Measurements from ENCODE around the gene CDKAL1. TPM values are rescaled to one million over a fixed set of nuclear protein-coding genes. Genes with fewer than 3 reads are reported as not detected.

CDKAL1 gene
- total and polyA plus RNA-seq, 2 of the 8 experiments (the other 6 are each of a cell fraction or from before 2014, with no cell fraction given): 8.4 to 24.6 TPM

- POLR2A ChIA-PET (ENCODE audit: partially characterized antibody): interaction anchor here (0.6 kb wide), 1 partner anchor 252 kb away, joined by 3 read pairs; no protein-coding TSS in a partner anchor
- DNase-seq (ENCODE audit: low read depth in 1 of 2, low spot score in 2 of 2): no peak
Observed at GRCh38 chr6:20691185-20691584, 156.9 kb downstream of the CDKAL1 start.

More at GRCh38 chr6:20691185-20691584, 156.9 kb downstream of the CDKAL1 start:
- Histone ChIP-seq H3K79me1 (ENCODE audit: low read depth, low read length) (no peaks in the 10 kb centered on the region), H2BK120ac (replicated peaks; ENCODE audit: low read depth, low read length) (no peak overlapping the region), H3K4me3 (ENCODE audit: extremely low read depth in 1 of 4, insufficient read depth in 2 of 4, low read depth in 3 of 4, low read length in 4 of 4) (no peak overlapping the region), H2BK15ac (ENCODE audit: low read length) (no peak overlapping the region), H2BK5ac (ENCODE audit: low read depth, low read length) (no peak overlapping the region), H3K4me1 (replicated peaks in 1 of 4; ENCODE audit: control insufficient read depth in 3 of 4, insufficient read depth in 4 of 4, low read length in 3 of 4) (peaks cover 0 to 13% (median 3%) of the 10 kb centered on the region in 4 experiments; a peak in 3 of 7 replicates), H3K18ac (ENCODE audit: extremely low read depth, low read length) (no peak overlapping the region), H3K23me2 (ENCODE audit: low read depth, low read length) (no peaks in the 10 kb centered on the region; the same call in 1 of the 2 replicates), H3K4ac (replicated peaks; ENCODE audit: insufficient read length, low read depth, low read length) (no peak overlapping the region), H2AFZ (ENCODE audit: low read length) (no peak overlapping the region), H3K4me2 (ENCODE audit: insufficient read depth in 1 of 2, low read depth in 2 of 2, low read length in 2 of 2) (no peak overlapping the region), H4K91ac (replicated peaks; ENCODE audit: insufficient read length, low read length) (no peak overlapping the region), H3K23ac (ENCODE audit: insufficient read length) (no peak overlapping the region), H3K27me3 (replicated peaks in 1 of 4; ENCODE audit: control insufficient read depth in 3 of 4, extremely low read depth in 1 of 4, insufficient read depth in 3 of 4, low read length in 3 of 4) (no peaks in the 10 kb centered on the region), H3K9ac (replicated peaks in 1 of 4; ENCODE audit: extremely low read depth in 1 of 4, low read depth in 3 of 4, low read length in 3 of 4) (no peak overlapping the region), H3K14ac (ENCODE audit: insufficient read length) (no peak overlapping the region), H3K36me3 (ENCODE audit: control insufficient read depth in 2 of 4, insufficient read depth in 4 of 4, low read length in 3 of 4) (no peaks in the 10 kb centered on the region), H3K79me2 (ENCODE audit: control insufficient read depth in 1 of 2, insufficient read depth in 2 of 2, low read length in 2 of 2) (peaks cover 0 to 13% of the 10 kb centered on the region in 2 experiments; a peak in 2 of 4 replicates), H4K5ac (ENCODE audit: insufficient read length, low read depth, low read length) (no peak overlapping the region), H3K27ac (ENCODE audit: low read depth, low read length) (no peak overlapping the region), H2AK5ac (ENCODE audit: low read depth, low read length) (peak overlapping the region; percentile 17; the same call in 1 of the 2 replicates), H3K56ac (replicated peaks; ENCODE audit: insufficient read length, low read depth, low read length) (no peak overlapping the region), H2BK12ac (ENCODE audit: low read depth, low read length) (no peak overlapping the region), H3K9me3 (ENCODE audit: insufficient read depth in 2 of 2, low read depth in 1 of 2, low read length in 1 of 2) (no peaks in the 10 kb centered on the region; a peak in 1 of 4 replicates), H4K8ac (ENCODE audit: extremely low read depth, insufficient read depth, low read length) (no peak overlapping the region; the same call in 1 of the 2 replicates), H2BK20ac (ENCODE audit: low read length) (no peak overlapping the region), H4K20me1 (replicated peaks in 1 of 2; ENCODE audit: control insufficient read depth in 1 of 2, insufficient read depth in 2 of 2, low read length in 2 of 2) (peaks cover 0 to 2% of the 10 kb centered on the region in 2 experiments)
- TF ChIP-seq HDAC6 (IDR thresholded peaks at IDR 0.05; ENCODE audit: low read depth, low read length) (no peak), NRF1 (IDR thresholded peaks at IDR 0.05; ENCODE audit: low read depth, low read length) (no peak), RBBP5 (IDR thresholded peaks at IDR 0.05; ENCODE audit: borderline replicate concordance, low read depth, low read length) (no peak), E2F6 (IDR thresholded peaks at IDR 0.05) (no peak), KDM1A (IDR thresholded peaks at IDR 0.05; ENCODE audit: borderline replicate concordance, low read length) (no peak), CTCF (IDR thresholded peaks at IDR 0.05; ENCODE audit: control extremely low read depth in 1 of 3, insufficient read depth in 1 of 3, low read depth in 1 of 3, low read length in 3 of 3) (no peak)
- WGBS, 2 experiments (ENCODE audit: extremely low coverage in 1 of 2, insufficient coverage in 1 of 2, insufficient read length in 1 of 2, insufficient replicate concordance in 2 of 2, low coverage in 1 of 2, low lambda C conversion rate in 2 of 2, missing lambda C conversion rate in 1 of 2): 98% methylated on average over 5 of the region's 5 CpGs; no CpG with 5 or more reads in 1 of the 2 experiments
- CTCF ChIA-PET (ENCODE audit: partially characterized antibody): interaction anchor here (1.0 kb wide), 1 partner anchor 9 kb away, joined by 3 read pairs; no protein-coding TSS in a partner anchor
- no peak for FAIRE-seq

All from H1 (cell line).